GM23338 (cell line): ENCODE measurements around the gene ARHGAP10. TPM values are rescaled to one million over a fixed set of nuclear protein-coding genes. Genes with fewer than 3 reads are reported as not detected.

ENCODE experiments used
- ATAC-seq: fragments of 200-7000 bp; cut with Tn5 transposase; 3 replicates; pipeline ENCODE4 v1.9.1; 2020
- DNase-seq: peaks from one replicate; pipeline ENCODE4 v3.0.0-alpha.2; 2015; ENCODE audit warnings: low spot score
- H2AFZ ChIP-seq: fragments of 200-600 bp; sonication (generic); 2 replicates; pipeline ENCODE4 v1.8.0; 2016; ENCODE audit warnings: antibody characterized with exemption, mild to moderate bottlenecking, moderate library complexity
- H3F3A ChIP-seq: fragments of 200-600 bp; sonication (generic); replicated peaks from 2 replicates; pipeline ENCODE4 v1.8.0; 2017; ENCODE audit warnings: antibody characterized with exemption, mixed run types, low read depth
- H3K27ac ChIP-seq: fragments of 200-600 bp; sonication (generic); 2 replicates; pipeline ENCODE4 v1.6.1; 2016; ENCODE audit warnings: low read depth
- H3K27me3 ChIP-seq: fragments of 200-600 bp; sonication (generic); 2 replicates; pipeline ENCODE4 v1.8.0; 2016; ENCODE audit warnings: mild to moderate bottlenecking, mixed run types, moderate library complexity; ENCODE audit not compliant: insufficient read depth
- H3K36me3 ChIP-seq: fragments of 200-600 bp; sonication (generic); 2 replicates; pipeline ENCODE4 v1.8.0; 2016; ENCODE audit warnings: mild to moderate bottlenecking; ENCODE audit not compliant: insufficient read depth
- H3K4me1 ChIP-seq: fragments of 200-600 bp; sonication (generic); 2 replicates; pipeline ENCODE4 v1.8.0; 2016; ENCODE audit warnings: mild to moderate bottlenecking, moderate library complexity; ENCODE audit not compliant: insufficient read depth
- H3K4me2 ChIP-seq: fragments of 200-600 bp; sonication (generic); 2 replicates; pipeline ENCODE4 v1.7.1; 2017; ENCODE audit warnings: mixed run types
- H3K4me3 ChIP-seq: fragments of 200-600 bp; sonication (generic); 2 replicates; pipeline ENCODE4 v1.6.1; 2016; ENCODE audit warnings: mixed run types
- H3K79me2 ChIP-seq: fragments of 200-600 bp; sonication (generic); replicated peaks from 2 replicates; pipeline ENCODE4 v1.8.0; 2017; ENCODE audit warnings: mild to moderate bottlenecking; ENCODE audit not compliant: insufficient read depth
- H3K9me2 ChIP-seq: fragments of 200-600 bp; sonication (generic); 2 replicates; pipeline ENCODE4 v1.8.0; 2017; ENCODE audit not compliant: insufficient read depth
- H4K20me1 ChIP-seq: fragments of 200-600 bp; sonication (generic); replicated peaks from 2 replicates; pipeline ENCODE4 v1.8.0; 2017; ENCODE audit warnings: mild to moderate bottlenecking; ENCODE audit not compliant: insufficient read depth
- H3K27ac Mint-ChIP-seq: 2 replicates; pipeline ENCODE4 v1.8.0; 2020; ENCODE audit warnings: inconsistent platforms, mild to moderate bottlenecking, moderate library complexity, mixed read lengths
- H3K27me3 Mint-ChIP-seq: 3 replicates; pipeline ENCODE4 v1.8.0; 2022; ENCODE audit warnings: low read depth, mild to moderate bottlenecking, moderate library complexity, mixed read lengths, inconsistent platforms; ENCODE audit not compliant: insufficient read depth, poor library complexity
- H3K36me3 Mint-ChIP-seq: 3 replicates; pipeline ENCODE4 v1.8.0; 2021; ENCODE audit warnings: low read depth, mild to moderate bottlenecking, inconsistent platforms, moderate library complexity, mixed read lengths
- H3K4me1 Mint-ChIP-seq: 3 replicates; pipeline ENCODE4 v1.8.0; 2020; ENCODE audit warnings: mild to moderate bottlenecking, inconsistent platforms, mixed read lengths
- H3K4me3 Mint-ChIP-seq: 3 replicates; pipeline ENCODE4 v1.8.0; 2021; ENCODE audit warnings: moderate library complexity, mild to moderate bottlenecking, inconsistent platforms, mixed read lengths
- H3K9me3 Mint-ChIP-seq: 3 replicates; pipeline ENCODE4 v1.8.0; 2020; ENCODE audit warnings: moderate library complexity, mild to moderate bottlenecking, inconsistent platforms, mixed read lengths
- CREB1 ChIP-seq: fragments of 250-450 bp; sonication (Bioruptor Pico); IDR thresholded peaks from 2 replicates; pipeline ENCODE4 v1.5.0; 2020; ENCODE audit warnings: low read depth, mild to moderate bottlenecking, moderate library complexity
- CTCF ChIP-seq, 2 experiments: fragments of 200-600 bp in 1 of 2; sonication (generic) in 1 of 2; conservative IDR thresholded peaks; 2 replicates each; pipeline versions ENCODE4 v1.5.1 to v1.6.1; 2016 to 2017; ENCODE audit warnings: antibody characterized with exemption in 2 of 2, low read depth in 2 of 2, mild to moderate bottlenecking in 2 of 2, moderate library complexity in 1 of 2
- ETS1 ChIP-seq: IDR thresholded peaks from 2 replicates; pipeline ENCODE4 v1.6.1; 2016; ENCODE audit warnings: antibody characterized with exemption
- EZH2 ChIP-seq: fragments of 200-600 bp; sonication (generic); IDR thresholded peaks from one replicate; pipeline ENCODE4 v1.8.0; 2017; ENCODE audit warnings: antibody characterized with exemption, mild to moderate bottlenecking, low read depth; ENCODE audit not compliant: unreplicated experiment
- EZH2phosphoT487 ChIP-seq: fragments of 200-600 bp; sonication (generic); IDR thresholded peaks from one replicate; pipeline ENCODE4 v1.8.1; 2018; ENCODE audit warnings: antibody characterized with exemption; ENCODE audit not compliant: unreplicated experiment
- REST ChIP-seq: IDR thresholded peaks from one replicate; pipeline ENCODE4 v1.6.1; 2018; ENCODE audit warnings: antibody characterized with exemption; ENCODE audit not compliant: unreplicated experiment
- STAT1 ChIP-seq: IDR thresholded peaks from one replicate; pipeline ENCODE4 v1.6.1; 2016; ENCODE audit warnings: antibody characterized with exemption; ENCODE audit not compliant: unreplicated experiment
- ZNF114 ChIP-seq: fragments of 250-450 bp; sonication (Bioruptor Pico); IDR thresholded peaks from 2 replicates; pipeline ENCODE4 v1.5.0; 2020; ENCODE audit warnings: mild to moderate bottlenecking, moderate library complexity
- ZNF331 ChIP-seq: fragments of 250-450 bp; sonication (Bioruptor Pico); IDR thresholded peaks from 2 replicates; pipeline ENCODE4 v1.5.0; 2020; ENCODE audit warnings: low read depth, mild to moderate bottlenecking, moderate library complexity
- polyA plus RNA-seq: library from polyadenylated mRNA; unstranded; fragments of >200 nt; fragmentation: Nextera tagmentation; extraction: Ambion mirVana; gene quantifications from 2 replicates; pipeline ENCODE4 v1.2.1, GENCODE V29; 2016
- total RNA-seq: library from RNA; depleted of rRNA; stranded (reverse); fragments of >200 nt; shearing (Covaris generic); gene quantifications from 2 replicates; pipeline ENCODE4 v1.2.3, GENCODE V29; 2014

Gene ARHGAP10
- total and polyA plus RNA-seq, 2 experiments from 2014 or later, result 5.1 to 6.3 TPM

- Histone ChIP-seq H3K4me1 (no peaks in the 10 kb centered on the region), H4K20me1 (no peaks in the 10 kb centered on the region), H3K27me3 (no peaks in the 10 kb centered on the region), H3K4me2 (no peak overlapping the region), H3K27ac (no peak overlapping the region), H3K4me3 (no peak overlapping the region), H2AFZ (no peak overlapping the region), H3K79me2 (no peaks in the 10 kb centered on the region), H3K9me2 (no peaks in the 10 kb centered on the region), H3F3A (no peaks in the 10 kb centered on the region), H3K36me3 (peaks cover 6% of the 10 kb centered on the region; the same call in 1 of the 2 replicates)
- H3K27ac Mint-ChIP-seq, result no peak overlapping the region
- DNase-seq, result no peak
- peaks cover 35% of the 10 kb centered on the region for H3K9me3 Mint-ChIP-seq
- peaks cover 2% of the 10 kb centered on the region; the same call in 2 of the 3 replicates for H3K4me1 Mint-ChIP-seq
- no peak for ATAC-seq
- no peak overlapping the region for H3K4me3 Mint-ChIP-seq
- H3K36me3 Mint-ChIP-seq, result peaks cover 37% of the 10 kb centered on the region
- no peak for TF ChIP-seq EZH2
- TF ChIP-seq CREB1 (CRISPR knock-in tag), result no peak
- TF ChIP-seq STAT1, result no peak
- no peak for TF ChIP-seq ETS1
- no peak for TF ChIP-seq ZNF114
- TF ChIP-seq CTCF (conservative IDR thresholded peaks at IDR 0.05; ENCODE audit: low read depth in 2 of 2), result no peak
- peaks cover 4% of the 10 kb centered on the region for H3K27me3 Mint-ChIP-seq
These were observed 346.2 kb downstream of the ARHGAP10 start for GRCh38 chr4:148078061-148078460.

GRCh38 chr4:148079961-148080360 lies 348.1 kb downstream of the ARHGAP10 start:
- H2AFZ ChIP-seq, result no peak overlapping the region
- no peaks in the 10 kb centered on the region for H3K79me2 ChIP-seq
- no peak overlapping the region for H3K4me2 ChIP-seq
- H3K27ac Mint-ChIP-seq, result no peak overlapping the region
- H3K27ac ChIP-seq, result no peak overlapping the region
- no peak for TF ChIP-seq REST
- TF ChIP-seq STAT1, result no peak
- TF ChIP-seq EZH2, result no peak
- no peak for TF ChIP-seq ZNF114
- no peak for TF ChIP-seq EZH2phosphoT487
- TF ChIP-seq ZNF331, result no peak
- no peaks in the 10 kb centered on the region for H3K27me3 ChIP-seq
- peaks cover 2% of the 10 kb centered on the region; the same call in 2 of the 3 replicates for H3K4me1 Mint-ChIP-seq
- H3K36me3 Mint-ChIP-seq, result peaks cover 20% of the 10 kb centered on the region
- DNase-seq (no peak), ATAC-seq (no peak)
- H4K20me1 ChIP-seq, result no peaks in the 10 kb centered on the region
- no peak overlapping the region for H3K4me3 ChIP-seq
- peaks cover 8% of the 10 kb centered on the region; the same call in 1 of the 2 replicates for H3K9me2 ChIP-seq
- no peaks in the 10 kb centered on the region for H3K4me1 ChIP-seq
- H3K4me3 Mint-ChIP-seq, result no peak overlapping the region
- H3K27me3 Mint-ChIP-seq, result peaks cover 4% of the 10 kb centered on the region
- H3K36me3 ChIP-seq, result no peaks in the 10 kb centered on the region
- peaks cover 16% of the 10 kb centered on the region for H3K9me3 Mint-ChIP-seq
- H3F3A ChIP-seq, result no peaks in the 10 kb centered on the region
